ENCODE results near the gene MYO1E. TPM values are rescaled to one million over a fixed set of nuclear protein-coding genes. Genes with fewer than 3 reads are reported as not detected.
A peak's percentile ranks its signal among the peaks of the same experiment; 100 is the strongest.

Gene MYO1E
- total and polyA plus RNA-seq, 4 donors = 20.9 to 84.2 (median 52.4) TPM

- peak overlapping the region; percentile 72 to 81 for H3K9ac ChIP-seq (ENCODE audit: insufficient read depth in 1 of 2, low read length in 2 of 2)
- no peaks in the 10 kb centered on the region for H3K36me3 ChIP-seq (ENCODE audit: control insufficient read depth in 4 of 4, insufficient read depth in 4 of 4, low read length in 4 of 4)
- ATAC-seq (ENCODE audit: insufficient read depth, low FRiP score) (no peak), DNase-seq (no peak)
- no peaks in the 10 kb centered on the region for H3K9me3 ChIP-seq (ENCODE audit: control insufficient read depth in 4 of 4, insufficient read depth in 3 of 4, low read length in 3 of 4)
- 3% methylated on average over 6 of the region's 6 CpGs for WGBS, 2 donors
- H3K4me1 ChIP-seq (ENCODE audit: control insufficient read depth in 5 of 5, insufficient read depth in 5 of 5, low read length in 5 of 5) = peaks cover 0 to 7% (median 2%) of the 10 kb centered on the region in 5 donors
- no peaks in the 10 kb centered on the region for H3K27me3 ChIP-seq (ENCODE audit: control insufficient read depth in 3 of 3, insufficient read depth in 3 of 3, low read length in 2 of 3)
- peak overlapping the region in 1 of 2 donors; percentile 99 for H3K27ac ChIP-seq (ENCODE audit: low read depth in 1 of 2, low read length in 1 of 2)
- peak overlapping the region; percentile 33 for H3K4me3 ChIP-seq
- TF ChIP-seq CTCF (IDR thresholded peaks at IDR 0.05; ENCODE audit: control extremely low read depth, extremely low read depth) = no peak
These were observed 544 bp upstream of the MYO1E start for GRCh38 chr15:59373215-59373614.

- no peaks in the 10 kb centered on the region for H3K36me3 ChIP-seq (ENCODE audit: control insufficient read depth in 4 of 4, insufficient read depth in 4 of 4, low read length in 4 of 4)
- ATAC-seq (ENCODE audit: insufficient read depth, low FRiP score) (peak; percentile 50), DNase-seq (peak; percentile 31 to 63 (median 40))
- H3K4me1 ChIP-seq (ENCODE audit: control insufficient read depth in 5 of 5, insufficient read depth in 5 of 5, low read length in 5 of 5) = peaks cover 0 to 7% (median 4%) of the 10 kb centered on the region in 5 donors
- peak overlapping the region; percentile 60 for H3K4me3 ChIP-seq
- peak overlapping the region; percentile 96 to 99 for H3K27ac ChIP-seq (ENCODE audit: low read depth in 1 of 2, low read length in 1 of 2)
- no peaks in the 10 kb centered on the region for H3K9me3 ChIP-seq (ENCODE audit: control insufficient read depth in 4 of 4, insufficient read depth in 3 of 4, low read length in 3 of 4)
- peak overlapping the region; percentile 46 to 81 for H3K9ac ChIP-seq (ENCODE audit: insufficient read depth in 1 of 2, low read length in 2 of 2)
- no peaks in the 10 kb centered on the region for H3K27me3 ChIP-seq (ENCODE audit: control insufficient read depth in 3 of 3, insufficient read depth in 3 of 3, low read length in 2 of 3)
- no peak for TF ChIP-seq CTCF (IDR thresholded peaks at IDR 0.05; ENCODE audit: control extremely low read depth, extremely low read depth)
- WGBS, 2 donors = 2 to 4% methylated on average over 43 to 93 of the region's 93 CpGs
These were observed 966 bp downstream of the MYO1E start for GRCh38 chr15:59371458-59372351.

- no peak for TF ChIP-seq CTCF (IDR thresholded peaks at IDR 0.05; ENCODE audit: control extremely low read depth, extremely low read depth)
- H3K9ac ChIP-seq (ENCODE audit: insufficient read depth in 1 of 2, low read length in 2 of 2) = no peak overlapping the region
These were observed 3.1 kb downstream of the MYO1E start for GRCh38 chr15:59369597-59369996.

More at GRCh38 chr15:59369597-59369996, 3.1 kb downstream of the MYO1E start:
- no peaks in the 10 kb centered on the region for H3K27me3 ChIP-seq (ENCODE audit: control insufficient read depth in 3 of 3, insufficient read depth in 3 of 3, low read length in 2 of 3)
- H3K27ac ChIP-seq (ENCODE audit: low read depth in 1 of 2, low read length in 1 of 2) = no peak overlapping the region
- DNase-seq = no peak
- no peak for ATAC-seq (ENCODE audit: insufficient read depth, low FRiP score)
- H3K4me1 ChIP-seq (ENCODE audit: control insufficient read depth in 5 of 5, insufficient read depth in 5 of 5, low read length in 5 of 5) = peaks cover 0 to 7% (median 4%) of the 10 kb centered on the region in 5 donors
- 96 to 100% methylated on average over 2 of the region's 2 CpGs for WGBS, 2 donors
- H3K9me3 ChIP-seq (ENCODE audit: control insufficient read depth in 4 of 4, insufficient read depth in 3 of 4, low read length in 3 of 4) = no peaks in the 10 kb centered on the region
- H3K36me3 ChIP-seq (ENCODE audit: control insufficient read depth in 4 of 4, insufficient read depth in 4 of 4, low read length in 4 of 4) = no peaks in the 10 kb centered on the region
- H3K4me3 ChIP-seq = no peak overlapping the region

Data from lung (tissue), 12 donors.